H4 (cell line): ENCODE results near the gene GALNT17. TPM values are rescaled to one million over a fixed set of nuclear protein-coding genes. Genes with fewer than 3 reads are reported as not detected.

Experiments
- DNase-seq: peaks from one replicate; pipeline ENCODE4 v3.0.0-alpha.2; 2015; ENCODE audit warnings: low spot score
- total RNA-seq: library from RNA; depleted of rRNA; stranded (reverse); fragments of >200 nt; shearing (Covaris generic); gene quantifications from 2 replicates; pipeline ENCODE4 v1.2.3, GENCODE V29; 2014

GALNT17 gene
- total RNA-seq, 1 experiment from 2014 or later: 0.70 TPM

DNA sequence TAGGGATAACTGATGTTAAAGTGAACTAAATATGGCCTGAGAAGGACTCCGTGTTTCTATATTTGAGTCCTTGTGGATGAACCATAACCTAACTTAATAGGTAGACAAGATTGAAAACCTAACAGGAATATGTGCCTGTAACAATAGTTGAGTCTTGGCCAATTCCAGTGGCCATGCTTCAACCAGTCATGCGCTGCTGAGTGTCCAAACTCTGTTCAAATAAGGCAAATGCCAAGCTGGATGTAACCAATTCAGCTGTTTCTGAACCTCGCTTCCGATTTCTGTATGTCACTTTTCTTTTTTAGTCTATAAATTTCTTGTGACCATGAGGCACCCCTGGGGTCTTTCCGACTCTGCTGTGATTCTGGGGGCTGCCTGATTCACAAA lies 608.2 kb downstream of the GALNT17 start:
- DNase-seq: no peak

DNA sequence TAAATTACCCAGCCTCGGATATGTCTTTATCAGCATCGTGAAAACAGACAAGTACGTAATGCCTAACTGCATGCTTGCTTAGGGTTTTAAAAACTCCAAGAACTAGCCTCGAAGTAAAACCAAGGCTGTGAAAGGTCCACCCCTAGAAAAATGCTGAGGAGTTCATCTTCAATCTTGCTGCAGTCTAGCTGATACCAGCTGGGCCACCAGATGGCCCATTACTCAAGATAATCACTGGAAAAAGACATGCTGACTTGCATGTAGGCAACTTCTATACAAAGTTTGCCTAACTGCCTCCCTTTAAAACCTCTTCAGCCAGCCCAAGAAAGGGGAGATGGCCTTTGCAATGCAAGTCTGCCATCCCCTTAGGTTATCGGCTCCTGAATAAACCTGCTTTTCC lies 614.1 kb downstream of the GALNT17 start:
- DNase-seq: peak; percentile 47

DNA sequence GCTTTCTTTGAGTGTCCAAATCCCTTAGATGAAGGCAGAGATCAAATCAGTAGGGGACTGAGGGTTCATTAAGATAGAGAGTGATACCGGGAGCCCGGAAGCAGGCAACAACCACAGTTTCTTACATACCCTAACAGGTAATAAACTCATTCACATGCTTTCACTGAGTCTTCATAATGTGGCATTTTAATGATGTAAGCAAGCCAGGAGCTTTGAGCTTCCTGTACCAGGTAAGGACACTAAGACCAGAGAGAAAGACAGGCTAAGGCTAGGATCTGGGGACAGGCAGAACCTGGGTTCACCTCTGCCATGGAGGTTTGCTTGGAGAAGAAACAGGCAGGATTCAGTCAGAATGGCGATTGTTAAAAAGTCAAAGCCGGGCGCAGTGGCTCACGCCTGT lies 618.3 kb downstream of the GALNT17 start:
- no peak for DNase-seq

DNA sequence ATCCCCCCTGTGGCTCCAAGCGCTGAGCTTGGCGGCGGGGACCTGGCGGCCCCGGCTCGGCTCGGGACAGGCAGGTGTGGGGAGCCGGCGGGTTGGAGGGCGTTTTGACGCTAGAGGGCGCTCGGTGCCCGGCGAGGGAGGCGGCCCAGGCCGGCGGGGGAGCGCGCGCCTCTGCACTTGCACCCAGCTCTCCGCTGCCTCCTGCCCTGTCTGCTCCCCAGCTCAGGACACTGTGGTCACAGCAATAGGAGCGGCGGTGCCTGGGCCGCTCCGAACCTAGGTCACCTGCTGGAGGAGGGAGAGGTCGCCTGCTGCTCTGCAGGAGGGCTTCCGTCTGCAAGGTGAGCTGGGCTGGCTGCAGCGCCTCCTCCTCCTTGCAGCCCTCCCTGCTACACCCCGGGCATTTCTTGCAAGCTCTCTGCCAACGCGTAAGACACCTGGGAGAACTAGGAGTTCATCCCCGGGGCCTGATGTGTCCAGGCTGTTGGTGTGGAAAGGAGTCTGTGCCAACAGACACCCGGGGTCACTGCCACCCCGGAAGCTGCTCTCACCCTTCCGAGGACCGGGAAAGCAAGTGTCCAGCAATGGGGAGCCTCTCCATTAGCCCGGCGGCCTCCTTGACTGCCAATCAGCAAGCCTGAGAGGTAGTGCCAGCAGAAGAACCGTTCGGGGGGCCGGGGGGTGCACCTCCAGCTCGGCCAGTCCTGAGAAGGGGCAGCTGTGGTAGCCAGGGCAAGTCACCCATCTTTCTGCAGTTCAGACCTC lies 620.4 kb downstream of the GALNT17 start:
- DNase-seq: no peak

DNA sequence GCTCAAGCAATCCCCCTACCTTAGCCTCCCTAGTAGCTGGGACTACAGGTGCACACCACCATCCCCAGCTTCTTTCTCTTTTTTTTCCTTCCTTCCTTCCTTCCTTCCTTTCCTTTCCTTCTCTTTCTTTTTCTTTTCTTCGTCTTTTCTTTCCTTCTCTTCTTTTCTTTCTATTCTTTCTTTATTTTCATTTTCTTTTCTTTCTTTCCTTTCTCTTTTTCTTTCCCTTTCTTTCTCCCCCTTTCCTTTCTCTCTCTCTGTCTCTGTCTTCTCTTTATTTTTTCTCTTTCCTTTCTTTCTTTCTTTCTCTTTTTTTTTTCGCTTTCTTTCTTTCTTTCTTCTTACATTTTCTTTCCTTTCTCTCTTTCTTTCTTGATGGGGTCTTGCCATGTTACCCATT lies 621.3 kb downstream of the GALNT17 start:
- no peak for DNase-seq

DNA sequence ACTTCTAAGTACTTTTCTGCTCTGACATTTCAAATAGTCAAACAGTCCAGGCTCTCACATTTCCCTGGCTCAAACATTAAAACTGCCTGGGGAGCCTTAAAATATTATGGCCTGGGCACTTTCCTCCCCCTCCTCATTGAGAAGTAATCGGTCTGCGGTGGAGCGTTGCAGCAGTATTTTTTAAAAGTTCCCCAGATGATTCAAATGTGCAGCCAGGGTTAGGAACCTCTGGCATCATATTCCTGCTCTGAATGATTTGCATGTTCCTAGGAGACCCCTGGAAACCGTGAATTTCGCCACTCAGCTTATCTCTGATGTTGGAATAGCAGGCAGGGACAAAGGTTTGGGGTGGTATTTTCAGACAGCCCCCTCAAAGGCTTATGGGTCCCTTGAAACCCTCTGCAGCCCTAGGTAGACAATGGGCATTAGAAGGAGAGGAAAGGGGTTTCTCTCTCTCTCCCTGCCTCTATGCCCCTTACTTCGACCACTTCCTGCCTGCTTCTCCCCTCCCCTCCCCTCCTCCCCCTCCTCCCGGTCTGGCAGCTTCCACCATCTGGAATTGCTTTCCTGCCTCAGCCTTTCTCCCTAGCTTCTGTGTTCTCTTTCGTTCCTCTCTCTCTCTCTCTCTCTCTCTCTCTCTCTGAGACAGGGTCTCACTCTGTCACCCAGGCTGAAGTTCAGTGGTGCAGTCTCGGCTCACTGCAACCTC lies 622.2 kb downstream of the GALNT17 start:
- no peak for DNase-seq

DNA sequence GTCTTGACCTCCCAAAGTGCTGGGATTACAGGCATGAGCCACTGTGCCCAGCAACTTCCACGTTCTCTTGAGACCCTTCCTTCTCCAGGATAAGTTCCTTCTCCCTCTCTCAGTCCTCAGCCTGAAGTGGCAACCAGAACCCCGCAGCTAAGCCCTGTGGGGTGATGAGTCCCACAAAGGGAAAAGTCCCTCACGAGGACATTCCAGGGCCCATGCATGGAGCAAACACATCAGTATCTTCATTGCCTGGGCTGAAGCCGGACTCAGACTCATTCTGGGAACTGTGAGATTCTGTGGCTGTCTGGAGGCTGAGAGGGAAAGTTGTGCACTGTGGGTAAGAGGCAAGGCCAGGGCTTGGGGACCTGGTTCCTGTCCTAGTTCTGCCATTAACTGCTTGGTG lies 622.9 kb downstream of the GALNT17 start:
- no peak for DNase-seq

DNA sequence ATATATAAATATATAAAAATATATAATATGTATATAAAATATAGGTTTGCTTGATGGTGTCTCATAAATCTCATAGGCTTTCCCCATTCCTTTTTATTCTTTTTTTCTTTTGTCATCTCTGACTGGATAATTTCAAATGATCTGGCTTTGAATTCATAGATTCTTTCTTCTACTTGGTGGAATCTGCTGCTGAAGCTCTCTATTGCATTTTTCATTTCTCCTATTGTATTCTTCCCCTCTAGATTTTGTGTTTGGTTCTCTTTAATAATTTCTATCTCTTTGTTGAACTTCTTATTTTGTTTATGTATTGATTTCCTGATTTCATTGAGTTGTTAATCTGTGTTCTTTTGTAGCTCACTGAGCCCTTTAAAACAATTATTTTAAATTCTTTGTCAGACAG lies 629.4 kb downstream of the GALNT17 start:
- DNase-seq: no peak
